CD14-positive monocyte (primary cell): ENCODE data around the gene KRT23. TPM values are rescaled to one million over a fixed set of nuclear protein-coding genes. Genes with fewer than 3 reads are reported as not detected.

Experiments
- DNase-seq, 3 donors: peaks; one replicate each; pipeline ENCODE4 v3.0.0-alpha.2; 2011 to 2022
- H2AFZ ChIP-seq: 2 replicates; pipeline ENCODE4 v1.6.0; 2012; ENCODE audit warnings: mild to moderate bottlenecking, low read depth, low read length, inconsistent platforms; ENCODE audit not compliant: insufficient read depth, poor library complexity, severe bottlenecking
- H3K27ac ChIP-seq, 2 donors: 1 replicate in 1 of 2; 2 replicates in 1 of 2; pipeline ENCODE4 v1.5.1; 2012 to 2013; ENCODE audit warnings: low read length in 2 of 2, control low read depth in 1 of 2, inconsistent platforms in 1 of 2, low read depth in 1 of 2, mild to moderate bottlenecking in 1 of 2
- H3K27me3 ChIP-seq, 2 donors: one replicate each; pipeline versions ENCODE4 v1.6.0 to v1.6.1; 2011 to 2013; ENCODE audit warnings: low read length in 2 of 2; ENCODE audit not compliant: control insufficient read depth in 2 of 2, insufficient read depth in 2 of 2
- H3K36me3 ChIP-seq, 2 donors: replicated peaks in 1 of 2; 1 replicate in 1 of 2; 2 replicates in 1 of 2; pipeline versions ENCODE4 v1.5.1 to v1.6.1; 2012 to 2013; ENCODE audit warnings: low read length in 2 of 2, control low read depth in 1 of 2, inconsistent platforms in 1 of 2, mild to moderate bottlenecking in 1 of 2; ENCODE audit not compliant: insufficient read depth in 2 of 2, control insufficient read depth in 1 of 2
- H3K4me1 ChIP-seq, 2 donors: 1 replicate in 1 of 2; 2 replicates in 1 of 2; pipeline versions ENCODE4 v1.5.1 to v1.6.1; 2012 to 2013; ENCODE audit warnings: low read length in 2 of 2, control low read depth in 1 of 2, inconsistent platforms in 1 of 2, mild to moderate bottlenecking in 1 of 2, moderate library complexity in 1 of 2; ENCODE audit not compliant: insufficient read depth in 2 of 2, control insufficient read depth in 1 of 2
- H3K4me2 ChIP-seq: replicated peaks from 2 replicates; pipeline ENCODE3; 2012; ENCODE audit warnings: low read length, moderate library complexity, mild to moderate bottlenecking; ENCODE audit not compliant: poor library complexity, severe bottlenecking; ENCODE audit errors: extremely low read depth
- H3K4me3 ChIP-seq, 3 experiments: fragments of 200-600 bp in 1 of 3; sonication (generic) in 1 of 3; replicated peaks in 1 of 3; 1 replicate in 2 of 3; 2 replicates in 1 of 3; pipeline ENCODE4 v1.5.1; 2011 to 2013; ENCODE audit warnings: low read length in 3 of 3, mild to moderate bottlenecking in 3 of 3, control low read depth in 2 of 3, low read depth in 2 of 3, inconsistent platforms in 1 of 3, moderate library complexity in 1 of 3
- H3K79me2 ChIP-seq: 2 replicates; pipeline ENCODE4 v1.6.0; 2012; ENCODE audit warnings: mild to moderate bottlenecking, control low read depth, inconsistent platforms, low read length, moderate library complexity; ENCODE audit not compliant: insufficient read depth
- H3K9ac ChIP-seq: 2 replicates; pipeline ENCODE4 v1.6.0; 2017; ENCODE audit warnings: low read length, mild to moderate bottlenecking; ENCODE audit not compliant: insufficient read depth, poor library complexity, severe bottlenecking
- H3K9me3 ChIP-seq, 2 donors: replicated peaks in 1 of 2; 1 replicate in 1 of 2; 2 replicates in 1 of 2; pipeline versions ENCODE4 v1.5.1 to v1.6.1; 2012 to 2013; ENCODE audit warnings: low read length in 2 of 2, control low read depth in 1 of 2; ENCODE audit not compliant: control insufficient read depth in 1 of 2, insufficient read depth in 1 of 2
- H4K20me1 ChIP-seq: 2 replicates; pipeline ENCODE4 v1.6.0; 2012; ENCODE audit warnings: mild to moderate bottlenecking, low read length, control low read depth, moderate library complexity; ENCODE audit not compliant: insufficient read depth
- H3K27ac Mint-ChIP-seq, 7 donors: one replicate each; pipeline ENCODE4 v1.8.0; 2020; ENCODE audit warnings: mild to moderate bottlenecking in 7 of 7, mixed read lengths in 7 of 7, moderate library complexity in 6 of 7, inconsistent platforms in 2 of 7
- H3K27me3 Mint-ChIP-seq, 3 donors: one replicate each; pipeline ENCODE4 v1.8.0; 2021 to 2022; ENCODE audit warnings: low read depth in 3 of 3, mild to moderate bottlenecking in 3 of 3, mixed read lengths in 3 of 3, moderate library complexity in 3 of 3, inconsistent platforms in 1 of 3
- H3K36me3 Mint-ChIP-seq, 2 donors: one replicate each; pipeline ENCODE4 v1.8.0; 2020; ENCODE audit warnings: mixed read lengths in 2 of 2, inconsistent platforms in 1 of 2, mild to moderate bottlenecking in 1 of 2
- H3K4me1 Mint-ChIP-seq: one replicate; pipeline ENCODE4 v1.8.0; 2020; ENCODE audit warnings: mild to moderate bottlenecking, mixed read lengths
- H3K4me3 Mint-ChIP-seq, 2 donors: one replicate each; pipeline ENCODE4 v1.8.0; 2020; ENCODE audit warnings: mild to moderate bottlenecking in 2 of 2, mixed read lengths in 2 of 2, moderate library complexity in 1 of 2
- H3K9me3 Mint-ChIP-seq, 7 donors: one replicate each; pipeline ENCODE4 v1.8.0; 2020 to 2022; ENCODE audit warnings: mixed read lengths in 7 of 7, mild to moderate bottlenecking in 6 of 7, moderate library complexity in 6 of 7, inconsistent platforms in 2 of 7
- CTCF ChIP-seq: fragments of 200-600 bp; IDR thresholded peaks from one replicate; pipeline ENCODE4 v1.8.0; 2022; ENCODE audit warnings: antibody characterized with exemption, mild to moderate bottlenecking
- WGBS: methylation state at CpG from one replicate; pipeline ENCODE4 v1.1.5; 2013; ENCODE audit warnings: missing lambda C conversion rate; ENCODE audit not compliant: insufficient coverage; 5-methylcytosine and 5-hydroxymethylcytosine counted together
- intact Hi-C, 2 donors: fragments of 100-400 bp; cut with micrococcal nuclease; formaldehyde crosslinking; loops; one replicate each; pipeline versions ENCODE4 v1.15.0 to v1.15.1; 2023
- polyA plus RNA-seq, 3 donors: library from polyadenylated mRNA; depleted of rRNA in 1 of 3; unstranded in 2 of 3; stranded (reverse) in 1 of 3; fragments of 300-500 nt in 2 of 3; fragments of >200 nt in 1 of 3; fragmentation: Illumina TruSeq in 2 of 3; gene quantifications; 1 replicate in 2 of 3; 2 replicates in 1 of 3; pipeline ENCODE4 v1.2.3, GENCODE V29; 2012 to 2021

KRT23 gene
- polyA plus RNA-seq, 3 donors = 1.7 to 7.6 (median 3.6) TPM

GRCh38 chr17:40909755-40910154 is 27.7 kb downstream of the KRT23 start:
- no peaks in the 10 kb centered on the region for H3K36me3 Mint-ChIP-seq
- peak overlapping the region in 1 of 2 donors; percentile 28 for H3K27ac ChIP-seq
- TF ChIP-seq CTCF = no peak
- no peaks in the 10 kb centered on the region for H3K9me3 Mint-ChIP-seq
- no peaks in the 10 kb centered on the region for H4K20me1 ChIP-seq
- no peaks in the 10 kb centered on the region for H3K36me3 ChIP-seq
- peak overlapping the region in 4 of 7 donors; percentile 26 to 81 (median 46) for H3K27ac Mint-ChIP-seq
- peaks cover 36% of the 10 kb centered on the region for H3K4me1 Mint-ChIP-seq
- H3K4me1 ChIP-seq = peaks cover 46 to 48% of the 10 kb centered on the region in 2 donors
- no peak overlapping the region for H3K4me3 Mint-ChIP-seq
- DNase-seq = peak; percentile 23 to 36 (median 29)
- H3K27me3 ChIP-seq = peaks cover 4 to 9% of the 10 kb centered on the region in 2 donors
- H2AFZ ChIP-seq = no peak overlapping the region
- H3K27me3 Mint-ChIP-seq = peaks cover 14 to 20% (median 15%) of the 10 kb centered on the region in 3 donors
- no peak overlapping the region for H3K4me2 ChIP-seq
- no peaks in the 10 kb centered on the region for H3K79me2 ChIP-seq
- WGBS = no CpG with 5 or more reads among the region's 4 CpGs
- H3K9ac ChIP-seq = no peak overlapping the region
- H3K9me3 ChIP-seq = no peaks in the 10 kb centered on the region
- H3K4me3 ChIP-seq = no peak overlapping the region
- intact Hi-C loops = loop anchor here (5.0 to 10.0 kb wide), 7 partner anchors 413 to 755 kb away; partner anchors contain the start of gene KRT13 (in 1 of the 2)

GRCh38 chr17:40909351-40909750 is 28.1 kb downstream of the KRT23 start:
- TF ChIP-seq CTCF = peak; percentile 93
- H3K36me3 ChIP-seq = no peaks in the 10 kb centered on the region
- 0% methylated on average over 2 of the region's 5 CpGs for WGBS

More at GRCh38 chr17:40909351-40909750, 28.1 kb downstream of the KRT23 start:
- Mint-ChIP-seq H3K4me1 (peaks cover 35% of the 10 kb centered on the region), H3K9me3 (no peaks in the 10 kb centered on the region), H3K36me3 (no peaks in the 10 kb centered on the region), H3K27me3 (peaks cover 14 to 23% (median 17%) of the 10 kb centered on the region in 3 donors), H3K27ac (peak overlapping the region in 2 of 7 donors; percentile 26 to 81), H3K4me3 (no peak overlapping the region)
- H3K4me1 ChIP-seq = peaks cover 42 to 44% of the 10 kb centered on the region in 2 donors
- H3K79me2 ChIP-seq = no peaks in the 10 kb centered on the region
- peaks cover 4 to 9% of the 10 kb centered on the region in 2 donors for H3K27me3 ChIP-seq
- H3K9ac ChIP-seq = no peak overlapping the region
- H3K27ac ChIP-seq = peak overlapping the region in 1 of 2 donors; percentile 28
- H3K4me2 ChIP-seq = no peak overlapping the region
- H4K20me1 ChIP-seq = no peaks in the 10 kb centered on the region
- peak; percentile 87 to 94 (median 93) for DNase-seq
- H2AFZ ChIP-seq = no peak overlapping the region
- H3K9me3 ChIP-seq = no peaks in the 10 kb centered on the region
- H3K4me3 ChIP-seq = no peak overlapping the region
- intact Hi-C loops = loop anchor here (5.0 to 10.0 kb wide), 6 partner anchors 413 to 755 kb away; no protein-coding TSS in a partner anchor
